DND-41 (cell line): ENCODE results near the gene CFAP65.

Source experiments
- ATAC-seq: fragments of 200-7000 bp; cut with Tn5 transposase; 3 replicates; pipeline ENCODE4 v1.9.1; 2021; ENCODE audit warnings: low read depth; ENCODE audit not compliant: insufficient read depth
- DNase-seq: peaks from one replicate; pipeline ENCODE4 v3.0.0-alpha.2; 2020
- H2AFZ ChIP-seq: 2 replicates; pipeline ENCODE4 v1.6.0; 2012; ENCODE audit warnings: low read depth, low read length
- H3K27ac ChIP-seq: 2 replicates; pipeline ENCODE4 v1.5.1; 2012; ENCODE audit warnings: low read length, inconsistent platforms
- H3K27me3 ChIP-seq: fragments of 200-600 bp; sonication (generic); 2 replicates; pipeline ENCODE4 v1.6.0; 2012; ENCODE audit warnings: low read length, mild to moderate bottlenecking, inconsistent platforms; ENCODE audit not compliant: insufficient read depth, poor library complexity
- H3K36me3 ChIP-seq: 2 replicates; pipeline ENCODE4 v1.5.1; 2012; ENCODE audit warnings: low read length, inconsistent platforms; ENCODE audit not compliant: insufficient read depth
- H3K4me1 ChIP-seq: 2 replicates; pipeline ENCODE4 v1.5.1; 2012; ENCODE audit warnings: mild to moderate bottlenecking, low read length; ENCODE audit not compliant: insufficient read depth
- H3K4me2 ChIP-seq: 2 replicates; pipeline ENCODE4 v1.6.0; 2012; ENCODE audit warnings: mild to moderate bottlenecking, moderate library complexity, low read length, inconsistent platforms; ENCODE audit not compliant: insufficient read depth
- H3K4me3 ChIP-seq, 2 experiments: fragments of 200-600 bp in 1 of 2; shearing (Covaris generic) in 1 of 2; 2 replicates each; pipeline ENCODE4 v1.5.1; 2012 to 2016; ENCODE audit warnings: inconsistent platforms in 2 of 2, low read length in 2 of 2, mild to moderate bottlenecking in 2 of 2, low read depth in 1 of 2, moderate library complexity in 1 of 2
- H3K79me2 ChIP-seq: 2 replicates; pipeline ENCODE4 v1.6.0; 2012; ENCODE audit warnings: low read length, inconsistent platforms; ENCODE audit not compliant: insufficient read depth
- H3K9ac ChIP-seq: 2 replicates; pipeline ENCODE4 v1.6.0; 2012; ENCODE audit warnings: low read depth, mild to moderate bottlenecking, inconsistent platforms, low read length, moderate library complexity
- H3K9me3 ChIP-seq: 2 replicates; pipeline ENCODE4 v1.5.1; 2012; ENCODE audit warnings: low read length, moderate library complexity, mild to moderate bottlenecking, inconsistent platforms; ENCODE audit not compliant: insufficient read depth, severe bottlenecking
- H4K20me1 ChIP-seq: 2 replicates; pipeline ENCODE4 v1.6.0; 2012; ENCODE audit warnings: low read length; ENCODE audit not compliant: insufficient read depth
- EZH2 ChIP-seq: IDR thresholded peaks from 3 replicates; pipeline ENCODE4 v1.6.1; 2012; ENCODE audit warnings: borderline replicate concordance, low read depth, mild to moderate bottlenecking, moderate library complexity, low read length, inconsistent platforms; ENCODE audit not compliant: severe bottlenecking
- TF ChIP-seq, protein P1 (sequence below): IDR thresholded peaks from 2 replicates; pipeline ENCODE4 v1.5.1; 2012; ENCODE audit warnings: borderline replicate concordance, low read length, moderate library complexity, mild to moderate bottlenecking; ENCODE audit not compliant: poor library complexity, severe bottlenecking; ENCODE audit errors: extremely low read depth

The CFAP65 gene

DNA sequence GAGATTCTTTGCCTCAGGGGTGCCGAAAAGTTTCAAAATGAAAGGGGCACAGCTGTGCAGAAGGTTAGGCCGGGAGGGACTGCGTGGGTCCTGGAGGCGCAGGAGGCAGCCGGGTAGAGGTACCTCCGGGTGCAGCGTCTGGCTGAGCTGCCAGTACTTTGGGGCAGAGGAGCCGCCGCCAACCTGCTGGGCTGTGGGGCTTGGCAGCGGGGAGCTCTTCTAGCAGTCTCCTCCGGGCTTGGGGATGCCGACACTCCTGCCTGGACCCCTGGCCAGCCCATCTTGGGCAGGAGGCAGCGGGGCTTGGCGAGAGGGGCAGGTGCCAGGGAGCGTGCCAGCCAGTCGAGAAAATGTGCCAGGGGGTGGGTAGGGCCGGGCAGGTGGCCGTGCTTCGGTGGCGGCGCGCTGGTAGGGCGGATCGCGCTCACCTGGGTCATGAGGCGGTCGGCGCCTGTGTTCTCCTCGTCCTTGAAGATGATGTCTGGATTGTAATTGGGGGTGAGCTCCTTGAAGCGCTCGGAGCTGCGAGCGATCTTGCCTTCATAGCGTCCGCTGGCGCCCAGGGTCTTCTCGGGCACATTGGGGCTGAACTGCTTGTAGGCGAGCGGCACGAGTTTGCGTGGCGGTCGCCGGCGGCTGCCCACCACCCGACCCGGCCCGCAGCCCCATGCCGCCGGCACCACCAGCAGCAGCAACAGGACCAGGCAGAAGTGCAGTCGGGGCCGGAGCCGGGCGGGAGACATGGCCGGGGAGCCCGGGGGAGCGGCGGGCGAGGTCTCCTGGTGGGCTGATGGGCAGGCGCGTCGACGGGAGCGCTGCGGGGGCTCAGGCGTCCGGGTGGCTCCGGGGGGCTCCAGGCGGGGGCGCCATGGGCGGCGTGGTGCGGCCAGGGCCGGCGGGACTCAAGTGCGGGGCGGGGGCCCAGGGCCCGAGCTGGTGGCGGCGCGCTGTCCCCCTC lies 18.7 kb upstream of the CFAP65 start:
- no peaks in the 10 kb centered on the region for H3K9me3 ChIP-seq
- no peak overlapping the region for H3K27ac ChIP-seq
- DNase-seq (no peak), ATAC-seq (no peak)
- no peak overlapping the region for H3K9ac ChIP-seq
- no peaks in the 10 kb centered on the region for H3K27me3 ChIP-seq
- H3K36me3 ChIP-seq, result no peaks in the 10 kb centered on the region
- H3K4me2 ChIP-seq, result no peak overlapping the region
- H4K20me1 ChIP-seq, result no peaks in the 10 kb centered on the region
- TF ChIP-seq EZH2, result no peak
- TF ChIP-seq, protein P1, sequence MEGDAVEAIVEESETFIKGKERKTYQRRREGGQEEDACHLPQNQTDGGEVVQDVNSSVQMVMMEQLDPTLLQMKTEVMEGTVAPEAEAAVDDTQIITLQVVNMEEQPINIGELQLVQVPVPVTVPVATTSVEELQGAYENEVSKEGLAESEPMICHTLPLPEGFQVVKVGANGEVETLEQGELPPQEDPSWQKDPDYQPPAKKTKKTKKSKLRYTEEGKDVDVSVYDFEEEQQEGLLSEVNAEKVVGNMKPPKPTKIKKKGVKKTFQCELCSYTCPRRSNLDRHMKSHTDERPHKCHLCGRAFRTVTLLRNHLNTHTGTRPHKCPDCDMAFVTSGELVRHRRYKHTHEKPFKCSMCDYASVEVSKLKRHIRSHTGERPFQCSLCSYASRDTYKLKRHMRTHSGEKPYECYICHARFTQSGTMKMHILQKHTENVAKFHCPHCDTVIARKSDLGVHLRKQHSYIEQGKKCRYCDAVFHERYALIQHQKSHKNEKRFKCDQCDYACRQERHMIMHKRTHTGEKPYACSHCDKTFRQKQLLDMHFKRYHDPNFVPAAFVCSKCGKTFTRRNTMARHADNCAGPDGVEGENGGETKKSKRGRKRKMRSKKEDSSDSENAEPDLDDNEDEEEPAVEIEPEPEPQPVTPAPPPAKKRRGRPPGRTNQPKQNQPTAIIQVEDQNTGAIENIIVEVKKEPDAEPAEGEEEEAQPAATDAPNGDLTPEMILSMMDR, result no peak
- no peak overlapping the region for H3K4me3 ChIP-seq
- no peaks in the 10 kb centered on the region for H3K4me1 ChIP-seq
- no peak overlapping the region for H2AFZ ChIP-seq
- H3K79me2 ChIP-seq, result no peaks in the 10 kb centered on the region

GRCh38 chr2:219059375-219059724 lies 18.0 kb upstream of the CFAP65 start:
- H3K79me2 ChIP-seq, result no peaks in the 10 kb centered on the region
- no peaks in the 10 kb centered on the region for H3K27me3 ChIP-seq
- no peaks in the 10 kb centered on the region for H3K9me3 ChIP-seq
- no peaks in the 10 kb centered on the region for H3K4me1 ChIP-seq
- DNase-seq (no peak), ATAC-seq (no peak)
- H3K4me2 ChIP-seq, result no peak overlapping the region
- H3K36me3 ChIP-seq, result no peaks in the 10 kb centered on the region
- H2AFZ ChIP-seq, result no peak overlapping the region
- no peak overlapping the region for H3K27ac ChIP-seq
- H3K4me3 ChIP-seq, result no peak overlapping the region
- H3K9ac ChIP-seq, result no peak overlapping the region
- no peak for TF ChIP-seq EZH2
- TF ChIP-seq, protein P1, result no peak
- H4K20me1 ChIP-seq, result no peaks in the 10 kb centered on the region

DNA sequence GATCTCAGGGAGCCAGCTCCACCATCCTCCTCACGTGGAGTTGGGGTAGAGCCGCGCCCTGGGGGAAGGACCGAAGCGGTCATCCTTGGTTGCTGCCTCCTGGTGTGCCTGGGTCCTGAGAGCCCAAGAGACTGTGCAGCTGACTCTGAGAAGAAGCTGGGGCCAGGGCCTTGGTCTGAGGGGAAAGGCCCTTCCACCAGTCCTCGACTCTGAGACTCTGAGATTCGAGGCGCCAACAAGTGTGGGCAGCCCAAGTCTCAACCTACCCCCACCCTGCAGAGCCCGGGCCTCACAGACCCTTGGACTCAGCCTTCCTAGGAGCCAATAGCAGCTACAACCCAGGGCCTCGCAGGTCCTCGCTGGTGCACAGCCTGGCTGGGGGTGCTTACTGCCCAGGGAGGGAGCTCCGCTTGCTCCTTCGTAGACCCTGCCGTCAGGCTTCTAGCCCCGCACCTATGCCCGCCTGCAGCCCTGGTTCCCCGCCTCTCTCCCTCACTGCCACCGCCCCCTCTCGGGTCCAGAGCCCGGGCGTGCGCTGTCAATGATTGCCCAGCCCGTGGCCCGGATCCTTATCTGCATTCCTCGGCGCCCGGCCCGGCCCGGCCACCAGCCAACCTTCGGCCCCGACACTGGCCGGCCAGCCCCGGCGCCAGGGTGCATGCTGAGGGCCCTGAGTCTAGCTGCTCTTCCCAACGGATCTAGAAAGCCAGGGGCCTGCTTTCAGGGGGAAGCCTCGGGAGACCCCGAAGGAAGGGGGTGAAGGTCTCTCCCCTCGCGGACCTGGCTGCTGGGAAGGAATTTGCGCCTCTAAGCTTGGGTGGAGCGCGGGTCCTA lies 17.4 kb upstream of the CFAP65 start:
- ATAC-seq, result no peak
- H3K9ac ChIP-seq, result no peak overlapping the region
- no peaks in the 10 kb centered on the region for H4K20me1 ChIP-seq
- no peaks in the 10 kb centered on the region for H3K36me3 ChIP-seq
- no peaks in the 10 kb centered on the region for H3K27me3 ChIP-seq
- H3K79me2 ChIP-seq, result no peaks in the 10 kb centered on the region
- H3K9me3 ChIP-seq, result no peaks in the 10 kb centered on the region
- H3K4me2 ChIP-seq, result no peak overlapping the region
- no peak overlapping the region for H3K4me3 ChIP-seq
- no peak for TF ChIP-seq EZH2
- TF ChIP-seq, protein P1, result no peak
- no peak overlapping the region for H2AFZ ChIP-seq
- no peaks in the 10 kb centered on the region for H3K4me1 ChIP-seq
- H3K27ac ChIP-seq, result no peak overlapping the region
- no peak for DNase-seq
